H1 (cell line): ENCODE data around the gene ATP5MC3. TPM values are rescaled to one million over a fixed set of nuclear protein-coding genes. Genes with fewer than 3 reads are reported as not detected.

Source experiments
- CTCF ChIA-PET: fragments of 300-600 bp; sonication (Branson Sonifier 250); formaldehyde crosslinking; loops from one replicate; lab custom pipeline; 2021; ENCODE audit not compliant: partially characterized antibody; lab: Charles Lee
- POLR2A ChIA-PET: fragments of 300-600 bp; sonication (Branson Sonifier 250); formaldehyde crosslinking; loops from one replicate; lab custom pipeline; 2021; ENCODE audit warnings: inconsistent platforms; ENCODE audit not compliant: partially characterized antibody; lab: Charles Lee
- DNase-seq, 2 experiments: peaks; one replicate each; pipeline versions ENCODE4 v3.0.0 to v3.0.0-alpha.2; 2010 to 2022; ENCODE audit warnings: low spot score in 2 of 2, low read depth in 1 of 2, mixed read lengths in 1 of 2
- FAIRE-seq: peaks from 2 replicates; lab custom pipeline; 2011; peaks lifted over from hg19 to GRCh38; lab: Jason Lieb, UNC
- H2AFZ ChIP-seq: 2 replicates; pipeline ENCODE4 v1.8.1; 2012; ENCODE audit warnings: low read length, inconsistent platforms
- H2AK5ac ChIP-seq: 2 replicates; pipeline ENCODE4 v1.6.1; 2013; ENCODE audit warnings: low read depth, low read length
- H2BK120ac ChIP-seq: replicated peaks from 2 replicates; pipeline ENCODE3; 2013; ENCODE audit warnings: low read depth, low read length, inconsistent platforms
- H2BK12ac ChIP-seq: 2 replicates; pipeline ENCODE4 v1.6.1; 2013; ENCODE audit warnings: low read depth, low read length
- H2BK15ac ChIP-seq: 2 replicates; pipeline ENCODE4 v1.6.1; 2013; ENCODE audit warnings: low read length
- H2BK20ac ChIP-seq: 2 replicates; pipeline ENCODE4 v1.6.1; 2013; ENCODE audit warnings: low read length
- H2BK5ac ChIP-seq: 2 replicates; pipeline ENCODE4 v1.6.1; 2013; ENCODE audit warnings: low read depth, low read length
- H3K14ac ChIP-seq: 2 replicates; pipeline ENCODE4 v1.6.1; 2013; ENCODE audit warnings: inconsistent platforms; ENCODE audit not compliant: insufficient read length
- H3K18ac ChIP-seq: 2 replicates; pipeline ENCODE4 v1.6.1; 2013; ENCODE audit warnings: low read length; ENCODE audit errors: extremely low read depth
- H3K23ac ChIP-seq: 2 replicates; pipeline ENCODE4 v1.6.1; 2013; ENCODE audit warnings: inconsistent platforms; ENCODE audit not compliant: insufficient read length
- H3K23me2 ChIP-seq: 2 replicates; pipeline ENCODE4 v1.6.1; 2013; ENCODE audit warnings: low read depth, low read length
- H3K27ac ChIP-seq: 2 replicates; pipeline ENCODE4 v1.6.1; 2011; ENCODE audit warnings: low read depth, low read length, inconsistent platforms
- H3K27me3 ChIP-seq, 4 experiments: replicated peaks in 1 of 4; 1 replicate in 1 of 4; 2 replicates in 3 of 4; pipeline versions ENCODE4 v1.6.1 to v1.8.1; 2011 to 2013; ENCODE audit warnings: low read length in 3 of 4, mild to moderate bottlenecking in 3 of 4, inconsistent platforms in 2 of 4, mixed read lengths in 2 of 4, moderate library complexity in 1 of 4; ENCODE audit not compliant: control insufficient read depth in 3 of 4, insufficient read depth in 3 of 4; ENCODE audit errors: extremely low read depth in 1 of 4
- H3K36me3 ChIP-seq, 4 experiments: 2 replicates each; pipeline versions ENCODE4 v1.6.1 to v1.8.1; 2011 to 2013; ENCODE audit warnings: mild to moderate bottlenecking in 4 of 4, low read length in 3 of 4, moderate library complexity in 2 of 4, control low read depth in 1 of 4, inconsistent platforms in 1 of 4; ENCODE audit not compliant: insufficient read depth in 4 of 4, control insufficient read depth in 2 of 4
- H3K4ac ChIP-seq: replicated peaks from 2 replicates; pipeline ENCODE3; 2013; ENCODE audit warnings: low read length, low read depth, mixed read lengths, inconsistent platforms; ENCODE audit not compliant: insufficient read length
- H3K4me1 ChIP-seq, 4 experiments: replicated peaks in 1 of 4; 1 replicate in 1 of 4; 2 replicates in 3 of 4; pipeline versions ENCODE4 v1.6.1 to v1.8.1; 2011 to 2013; ENCODE audit warnings: low read length in 3 of 4, inconsistent platforms in 2 of 4, mixed read lengths in 1 of 4; ENCODE audit not compliant: insufficient read depth in 4 of 4, control insufficient read depth in 3 of 4
- H3K4me2 ChIP-seq, 2 experiments: 2 replicates each; pipeline versions ENCODE4 v1.6.1 to v1.8.1; 2011 to 2013; ENCODE audit warnings: low read depth in 2 of 2, low read length in 2 of 2, control low read depth in 1 of 2, inconsistent platforms in 1 of 2, mild to moderate bottlenecking in 1 of 2; ENCODE audit not compliant: insufficient read depth in 1 of 2
- H3K4me3 ChIP-seq, 4 experiments: fragments of 200-600, 300-600 bp in 1 of 4; sonication (generic), shearing (Covaris generic), sonication (Bioruptor Twin) in 1 of 4; 2 replicates each; pipeline versions ENCODE4 v1.5.1 to v1.8.1; 2011 to 2016; ENCODE audit warnings: low read length in 4 of 4, low read depth in 3 of 4, control low read depth in 2 of 4, inconsistent platforms in 2 of 4, mild to moderate bottlenecking in 2 of 4, mixed read lengths in 1 of 4, moderate library complexity in 1 of 4; ENCODE audit not compliant: insufficient read depth in 2 of 4; ENCODE audit errors: extremely low read depth in 1 of 4
- H3K56ac ChIP-seq: replicated peaks from 2 replicates; pipeline ENCODE3; 2013; ENCODE audit warnings: low read depth, mild to moderate bottlenecking, mixed read lengths, low read length, inconsistent platforms; ENCODE audit not compliant: insufficient read length
- H3K79me1 ChIP-seq: 2 replicates; pipeline ENCODE4 v1.6.1; 2013; ENCODE audit warnings: low read depth, low read length, control low read depth
- H3K79me2 ChIP-seq, 2 experiments: 2 replicates each; pipeline versions ENCODE4 v1.6.1 to v1.8.1; 2012 to 2013; ENCODE audit warnings: low read length in 2 of 2, mild to moderate bottlenecking in 2 of 2, inconsistent platforms in 1 of 2; ENCODE audit not compliant: insufficient read depth in 2 of 2, control insufficient read depth in 1 of 2
- H3K9ac ChIP-seq, 4 experiments: replicated peaks in 1 of 4; 1 replicate in 1 of 4; 2 replicates in 3 of 4; pipeline versions ENCODE4 v1.6.1 to v1.8.1; 2011 to 2013; ENCODE audit warnings: low read depth in 3 of 4, low read length in 3 of 4, control low read depth in 2 of 4, mild to moderate bottlenecking in 2 of 4, moderate library complexity in 2 of 4, inconsistent platforms in 1 of 4; ENCODE audit errors: extremely low read depth in 1 of 4
- H3K9me3 ChIP-seq, 2 experiments: 2 replicates each; pipeline versions ENCODE4 v1.6.1 to v1.8.1; 2012 to 2013; ENCODE audit warnings: mild to moderate bottlenecking in 2 of 2, moderate library complexity in 2 of 2, control low read depth in 1 of 2, inconsistent platforms in 1 of 2, low read depth in 1 of 2, low read length in 1 of 2, mixed read lengths in 1 of 2; ENCODE audit not compliant: insufficient read depth in 2 of 2
- H4K20me1 ChIP-seq, 2 experiments: replicated peaks in 1 of 2; 2 replicates each; pipeline versions ENCODE3 to v1.8.1; 2011 to 2013; ENCODE audit warnings: inconsistent platforms in 2 of 2, low read length in 2 of 2, mild to moderate bottlenecking in 1 of 2; ENCODE audit not compliant: insufficient read depth in 2 of 2, control insufficient read depth in 1 of 2
- H4K5ac ChIP-seq: 2 replicates; pipeline ENCODE4 v1.6.1; 2013; ENCODE audit warnings: low read length, low read depth, mixed read lengths, inconsistent platforms; ENCODE audit not compliant: insufficient read length
- H4K8ac ChIP-seq: 2 replicates; pipeline ENCODE4 v1.8.0; 2013; ENCODE audit warnings: mild to moderate bottlenecking, moderate library complexity, low read length, inconsistent platforms; ENCODE audit not compliant: insufficient read depth; ENCODE audit errors: extremely low read depth
- H4K91ac ChIP-seq: replicated peaks from 2 replicates; pipeline ENCODE3; 2013; ENCODE audit warnings: low read length, mixed read lengths, inconsistent platforms; ENCODE audit not compliant: insufficient read length
- EGR1 ChIP-seq: IDR thresholded peaks from 2 replicates; pipeline ENCODE4 v1.6.1; 2011; ENCODE audit warnings: low read depth, low read length, borderline replicate concordance
- YY1 ChIP-seq: IDR thresholded peaks from 2 replicates; pipeline ENCODE4 v1.6.1; 2011; ENCODE audit warnings: low read depth, mild to moderate bottlenecking, low read length
- WGBS, 2 experiments: shearing (Covaris generic) in 1 of 2; methylation state at CpG; one replicate each; pipeline versions ENCODE4 v1.1.6 to v1.1.7; 2013 to 2015; ENCODE audit warnings: low lambda C conversion rate in 2 of 2, mixed read lengths in 2 of 2, inconsistent platforms in 1 of 2, low coverage in 1 of 2, missing lambda C conversion rate in 1 of 2; ENCODE audit not compliant: insufficient replicate concordance in 2 of 2, insufficient coverage in 1 of 2, insufficient read length in 1 of 2; ENCODE audit errors: extremely low coverage in 1 of 2, missing lambda C conversion rate in 1 of 2; 5-methylcytosine and 5-hydroxymethylcytosine counted together
- polyA plus RNA-seq, 7 experiments: library from polyadenylated mRNA; depleted of rRNA in 3 of 7; stranded (reverse) in 5 of 7; unstranded in 2 of 7; fragments of >200 nt in 5 of 7; fragments of 200-250 nt in 2 of 7; gene quantifications; 1 replicate in 5 of 7; 2 replicates in 1 of 7; 4 replicates in 1 of 7; pipeline versions ENCODE4 v1.2.1 to v1.2.3, GENCODE V29; 2011 to 2013; ENCODE audit warnings: missing spikeins in 2 of 7, mixed read lengths in 2 of 7
- total RNA-seq: library from RNA; stranded (reverse); fragmentation: NEBNext Ultra II Directional; extraction: Animal tissue kit (Norgen Biotek cat#: 25700); gene quantifications from 2 replicates; pipeline ENCODE4 v1.2.1, GENCODE V29; 2021
- TF ChIP-seq, protein P1 (sequence below): IDR thresholded peaks from 2 replicates; pipeline ENCODE4 v1.6.1; 2012; ENCODE audit warnings: inconsistent platforms

The ATP5MC3 gene
- total and polyA plus RNA-seq, 2 of the 8 experiments (the other 6 are each of a cell fraction or from before 2014, with no cell fraction given) = 320 to 856 TPM

DNA sequence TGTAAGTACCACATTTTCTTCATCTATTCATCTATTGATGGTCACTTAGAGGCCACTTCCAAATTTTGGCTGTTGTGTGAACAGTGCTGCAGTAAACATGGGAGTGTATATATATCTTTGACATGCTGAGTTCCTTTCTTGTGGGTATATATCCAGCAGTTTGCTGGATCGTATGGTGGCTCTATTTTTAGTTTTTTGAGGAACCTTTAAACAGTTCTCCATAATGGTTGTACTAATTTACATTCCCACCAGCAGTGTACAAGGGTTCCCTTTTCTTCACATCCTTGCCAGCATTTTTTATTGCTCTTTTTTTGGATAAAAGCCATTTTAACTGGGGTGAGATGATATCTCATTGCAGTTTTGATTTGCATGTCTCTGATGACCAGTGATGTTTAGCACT, 7.3 kb upstream of the ATP5MC3 start:
- TF ChIP-seq EGR1 (no peak), YY1 (no peak)
- TF ChIP-seq, protein P1, sequence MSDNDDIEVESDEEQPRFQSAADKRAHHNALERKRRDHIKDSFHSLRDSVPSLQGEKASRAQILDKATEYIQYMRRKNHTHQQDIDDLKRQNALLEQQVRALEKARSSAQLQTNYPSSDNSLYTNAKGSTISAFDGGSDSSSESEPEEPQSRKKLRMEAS = no peak
- TF ChIP-seq, all 59 proteins: peak for 0
- Histone ChIP-seq H2AFZ (no peak overlapping the region), H3K79me1 (no peaks in the 10 kb centered on the region), H2BK15ac (no peak overlapping the region), H3K27ac (no peak overlapping the region), H3K4me1 (no peaks in the 10 kb centered on the region), H3K4ac (no peak overlapping the region), H4K5ac (no peak overlapping the region), H2BK20ac (no peak overlapping the region), H3K56ac (no peak overlapping the region), H3K9ac (no peak overlapping the region), H2BK120ac (no peak overlapping the region), H3K36me3 (no peaks in the 10 kb centered on the region), H4K20me1 (no peaks in the 10 kb centered on the region), H3K79me2 (no peaks in the 10 kb centered on the region), H3K27me3 (no peaks in the 10 kb centered on the region), H2BK12ac (no peak overlapping the region), H2BK5ac (no peak overlapping the region), H2AK5ac (no peak overlapping the region), H3K23me2 (no peaks in the 10 kb centered on the region), H4K91ac (no peak overlapping the region), H3K23ac (no peak overlapping the region), H3K9me3 (no peaks in the 10 kb centered on the region), H3K18ac (no peak overlapping the region), H3K4me3 (no peak overlapping the region), H4K8ac (no peak overlapping the region), H3K14ac (no peak overlapping the region), H3K4me2 (no peak overlapping the region)
- FAIRE-seq = no peak
- WGBS, 2 experiments = 92% methylated on average over 1 of the region's 1 CpG; no CpG with 5 or more reads in 1 of the 2 experiments
- CTCF ChIA-PET = no interaction called here
- no peak for DNase-seq
- POLR2A ChIA-PET = no interaction called here
